GM19035 (cell line): Measurements from ENCODE around the gene CERS6.

Experiments
- ATAC-seq: cut with Tn5 transposase; IDR thresholded peaks from one replicate; pipeline ENCODE4 v1.9.1; 2021; ENCODE audit not compliant: unreplicated experiment

Gene CERS6

DNA sequence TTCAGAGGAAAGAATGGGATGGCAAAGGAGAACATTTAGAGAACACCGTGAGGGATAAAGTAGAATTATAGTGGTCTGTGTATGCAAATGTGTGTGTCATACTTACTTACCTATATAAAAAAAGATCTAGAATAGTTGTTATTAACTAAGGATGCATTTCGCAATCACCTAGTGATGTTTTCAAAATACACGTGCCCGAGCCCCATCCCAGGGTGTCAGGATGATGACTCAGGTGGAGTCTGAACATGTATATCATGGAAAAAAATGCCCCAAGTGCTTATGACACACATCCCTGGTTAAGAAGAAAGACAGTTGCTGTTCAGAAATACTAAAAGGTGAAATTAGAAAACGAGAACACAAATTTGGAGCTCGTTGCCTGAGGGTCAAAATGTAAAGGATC lies 109.0 kb downstream of the CERS6 start:
- no peak for ATAC-seq

DNA sequence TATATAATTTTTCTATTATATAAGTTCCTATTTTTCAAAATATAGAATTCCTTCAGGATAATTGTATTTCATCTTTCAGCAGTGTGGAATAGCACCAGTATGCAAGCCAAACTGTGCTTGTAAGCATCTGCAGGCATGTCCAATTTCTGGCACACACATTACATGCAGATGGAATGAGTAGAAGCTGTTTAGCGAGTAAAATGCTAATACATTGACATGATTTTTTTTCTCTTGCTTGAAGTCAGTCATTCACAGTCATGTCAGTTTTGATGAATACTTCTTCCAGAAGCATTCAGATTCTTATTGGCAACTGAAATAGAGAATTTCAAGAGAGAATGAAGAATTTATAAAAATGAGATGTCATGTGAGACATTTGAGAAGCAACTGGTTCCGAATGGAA lies 109.4 kb downstream of the CERS6 start:
- no peak for ATAC-seq

DNA sequence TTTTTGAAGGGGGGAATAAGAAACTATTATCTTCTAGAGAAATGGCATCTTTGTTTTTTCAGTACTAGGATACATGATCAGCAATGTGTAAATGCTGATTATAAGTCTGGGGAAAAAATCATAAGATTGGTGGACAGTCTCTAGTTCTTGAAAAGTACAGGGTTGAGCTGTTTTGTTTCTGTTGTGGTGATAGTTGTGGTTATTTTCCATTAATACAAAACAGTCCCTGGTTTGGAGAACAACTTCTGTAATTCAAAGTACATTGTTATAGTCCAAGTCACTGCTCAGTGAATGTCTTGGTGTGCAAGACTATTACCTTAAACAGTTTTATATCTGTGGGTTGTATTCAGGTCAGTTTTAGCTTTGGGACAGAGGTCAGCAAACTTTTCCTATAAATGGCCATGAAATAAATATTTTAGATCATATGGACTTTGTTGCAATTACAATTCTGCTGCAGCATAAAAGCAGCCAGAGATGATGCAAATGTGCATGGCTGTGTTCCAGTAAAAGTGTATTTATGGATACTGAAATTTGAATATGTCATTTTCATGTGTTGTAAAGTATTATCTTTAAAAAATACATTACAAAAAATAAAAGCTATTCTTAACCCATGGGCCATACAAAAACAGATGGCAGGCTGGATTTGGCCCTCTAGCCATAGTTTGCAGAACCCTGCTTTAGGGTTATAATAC lies 111.0 kb downstream of the CERS6 start:
- no peak for ATAC-seq

DNA sequence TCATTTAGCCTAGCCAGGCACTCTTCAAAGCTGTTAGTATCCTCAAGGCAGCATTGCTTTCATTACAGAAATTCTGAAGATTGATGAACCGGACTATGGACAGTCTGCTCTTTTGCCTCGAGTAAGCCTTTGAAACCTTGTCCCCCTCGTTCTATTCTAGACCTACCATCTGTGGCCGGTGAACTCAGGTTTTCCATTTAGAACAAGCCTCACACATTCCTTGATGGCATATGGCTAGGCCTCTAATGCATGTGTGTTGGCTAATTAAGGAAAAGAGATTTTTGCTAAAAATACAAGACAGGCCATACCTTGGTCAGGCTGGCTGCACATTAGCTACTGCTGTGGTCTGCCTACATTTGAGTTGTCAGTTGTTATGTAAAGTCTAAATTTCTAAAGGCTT lies 111.8 kb downstream of the CERS6 start:
- no peak for ATAC-seq

DNA sequence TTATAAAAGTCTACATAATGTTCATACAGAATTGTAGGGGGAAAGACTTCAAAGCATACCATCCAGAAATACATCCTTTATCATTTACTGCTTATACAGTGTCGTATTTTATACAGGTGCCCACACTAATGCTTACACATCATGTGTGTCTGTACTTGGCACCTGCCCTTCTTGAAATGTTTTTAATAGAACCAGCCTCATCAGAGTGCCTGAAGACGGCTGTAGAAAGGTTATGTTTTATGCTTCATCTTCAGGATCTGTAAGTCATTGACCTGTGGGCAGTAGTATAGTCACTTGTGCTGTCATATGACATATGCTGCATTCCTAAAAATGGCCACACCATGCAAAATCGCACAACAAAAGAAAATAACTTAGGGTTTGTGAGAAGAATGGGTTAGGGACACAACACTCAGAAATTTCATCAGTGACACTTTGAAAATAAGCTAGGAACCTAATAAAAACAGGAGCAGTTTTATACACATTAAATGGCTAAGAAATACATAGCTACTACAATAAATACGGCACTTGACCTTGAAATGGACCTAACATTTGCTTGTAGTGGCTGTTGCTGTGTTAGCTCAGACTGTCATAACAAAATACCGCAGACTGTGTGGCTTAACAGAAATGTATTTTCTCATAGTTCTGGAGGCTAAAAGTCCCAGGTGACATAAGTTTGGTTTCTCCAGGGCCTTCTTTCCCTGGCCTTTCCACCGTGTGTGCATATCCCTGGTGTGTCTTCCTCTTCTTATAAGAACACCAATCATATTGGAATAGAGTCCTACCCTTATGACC lies 112.6 kb downstream of the CERS6 start:
- no peak for ATAC-seq

DNA sequence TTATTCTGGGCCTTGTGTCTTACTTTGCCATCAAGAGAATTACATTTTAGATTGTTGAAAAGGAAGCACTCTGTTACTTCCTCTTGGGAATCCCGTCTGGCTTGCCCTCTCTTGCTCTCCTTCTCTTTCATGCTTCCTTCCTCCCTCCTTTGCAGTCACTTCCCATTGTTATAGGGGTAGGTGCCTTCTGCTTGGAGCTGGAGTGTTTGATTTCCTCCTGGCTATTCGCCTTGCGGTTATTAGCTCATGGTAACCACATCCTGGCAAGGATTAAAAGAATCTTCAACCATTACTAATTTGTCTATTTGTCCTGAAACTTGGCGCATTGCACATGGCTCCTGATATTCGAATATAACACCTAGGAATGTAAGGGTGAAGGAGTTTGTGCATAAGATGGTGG lies 115.0 kb downstream of the CERS6 start:
- no peak for ATAC-seq

DNA sequence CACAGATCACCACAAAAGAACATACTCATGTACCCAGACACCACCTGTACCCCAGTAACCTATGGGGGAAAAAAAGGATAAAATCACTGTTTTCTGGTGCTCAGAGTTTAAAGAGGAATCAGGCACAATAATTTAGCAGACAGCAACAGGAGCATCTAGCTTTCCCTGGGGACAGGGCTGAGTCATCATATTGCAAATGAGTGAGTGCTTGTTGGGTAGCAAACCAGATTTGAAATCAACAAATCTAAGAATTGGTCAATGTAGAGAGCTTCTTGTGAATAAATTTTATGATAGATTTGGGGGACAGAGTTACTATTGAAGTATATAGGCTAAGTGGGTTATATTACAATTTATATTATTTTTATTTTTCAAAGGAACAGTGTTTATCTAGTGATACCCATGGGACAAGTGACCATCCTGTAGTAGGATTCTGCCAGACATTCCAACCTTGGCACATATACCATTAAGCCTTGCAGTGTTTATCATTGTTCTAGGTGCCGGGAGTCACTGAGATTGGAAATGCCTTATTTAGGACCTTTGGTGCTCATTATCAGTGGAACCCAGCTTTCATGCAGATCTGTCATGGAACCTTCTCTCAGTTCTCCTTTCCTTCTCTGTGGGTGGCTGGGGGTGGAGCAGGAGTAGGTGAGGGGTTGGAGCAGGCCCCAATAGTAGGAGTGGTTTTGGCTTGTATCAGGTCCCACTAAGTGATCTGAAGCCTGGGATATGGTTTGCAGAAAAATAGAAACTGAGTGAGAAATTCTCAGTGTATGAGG lies 117.2 kb downstream of the CERS6 start:
- ATAC-seq: no peak

DNA sequence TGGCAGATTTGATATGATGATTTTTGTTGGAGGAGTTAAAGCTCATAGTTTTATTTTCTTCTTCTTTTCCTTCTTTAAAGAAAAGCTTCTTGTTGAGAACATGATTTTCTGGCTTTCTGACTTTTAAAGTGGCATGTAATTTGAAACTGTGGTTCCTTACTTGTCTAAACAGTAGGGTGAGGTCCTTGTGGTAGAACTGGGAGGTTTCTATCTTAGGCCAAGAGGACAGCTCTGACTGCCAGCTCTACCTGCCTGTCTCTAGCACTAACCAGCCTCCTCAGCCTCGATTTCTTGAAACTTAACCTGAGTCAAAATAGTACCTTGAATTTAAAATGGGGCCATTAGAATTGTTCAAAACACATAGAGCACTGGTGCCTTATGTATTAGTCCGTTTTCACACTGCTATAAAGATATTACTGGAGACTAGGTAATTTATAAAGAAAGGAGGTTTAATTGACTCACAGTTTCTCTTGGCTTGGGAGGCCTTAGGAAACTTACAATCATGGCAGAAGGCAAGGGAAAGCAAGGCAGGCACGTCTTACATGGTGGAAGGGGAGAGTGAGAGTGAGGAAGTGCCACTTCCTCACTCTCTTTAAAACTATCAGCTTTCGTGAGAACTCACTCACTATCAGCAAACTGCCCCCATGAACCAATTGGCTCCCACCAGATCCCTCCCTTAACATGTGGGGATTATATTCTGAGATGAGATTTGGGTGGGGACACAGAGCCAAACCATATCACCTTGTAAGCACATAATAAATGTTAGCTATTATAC lies 119.0 kb downstream of the CERS6 start:
- ATAC-seq: no peak

DNA sequence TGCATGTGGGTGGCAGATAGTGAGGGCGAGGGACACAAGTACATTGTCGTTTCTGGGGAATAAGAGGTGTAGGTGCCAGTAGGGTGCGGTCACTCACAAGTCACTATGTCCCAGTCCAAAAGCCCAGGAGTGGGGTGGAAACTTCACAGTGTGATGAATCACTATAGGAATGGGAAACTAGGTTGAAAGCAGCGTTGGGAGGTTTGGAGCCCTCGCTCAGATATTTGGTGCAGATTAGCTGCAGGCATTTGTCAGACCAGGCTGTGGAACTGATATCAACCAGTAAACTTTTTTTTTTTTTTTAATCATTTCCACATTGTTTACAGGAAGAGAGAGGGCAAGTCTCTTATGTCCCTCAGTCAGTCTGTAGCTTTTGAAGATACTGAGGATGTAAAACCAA lies 121.8 kb downstream of the CERS6 start:
- no peak for ATAC-seq

DNA sequence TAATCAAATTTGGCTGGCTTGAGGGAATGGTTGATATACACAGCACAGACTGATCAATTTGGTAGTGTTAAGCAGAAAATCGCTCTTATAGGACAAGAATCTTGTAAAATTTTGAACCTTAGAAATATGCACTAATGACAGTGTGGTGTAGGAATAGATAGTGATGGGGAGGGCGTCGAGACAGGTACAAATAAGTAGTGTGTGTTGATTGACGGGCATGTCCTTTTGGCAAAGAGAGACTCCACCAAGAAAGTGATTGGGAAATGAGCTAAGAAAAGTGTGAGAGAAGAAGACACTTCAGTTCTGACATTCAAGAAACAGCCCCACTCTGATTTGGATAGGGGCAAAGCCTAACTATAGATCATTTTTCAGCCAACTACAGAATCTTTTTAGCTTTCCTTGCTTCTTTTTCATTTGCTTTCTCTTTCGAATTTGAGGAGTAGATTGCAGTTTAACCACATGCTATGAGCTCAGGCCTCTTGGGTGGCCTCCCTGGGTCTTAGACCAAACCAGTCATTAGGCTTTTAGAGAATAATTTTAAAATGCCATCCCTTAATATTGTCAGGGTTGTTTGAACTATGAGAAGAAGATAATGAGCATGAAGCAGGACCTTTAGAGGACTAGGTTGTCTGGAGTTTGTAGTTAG lies 127.1 kb downstream of the CERS6 start:
- peak; percentile 70 for ATAC-seq

DNA sequence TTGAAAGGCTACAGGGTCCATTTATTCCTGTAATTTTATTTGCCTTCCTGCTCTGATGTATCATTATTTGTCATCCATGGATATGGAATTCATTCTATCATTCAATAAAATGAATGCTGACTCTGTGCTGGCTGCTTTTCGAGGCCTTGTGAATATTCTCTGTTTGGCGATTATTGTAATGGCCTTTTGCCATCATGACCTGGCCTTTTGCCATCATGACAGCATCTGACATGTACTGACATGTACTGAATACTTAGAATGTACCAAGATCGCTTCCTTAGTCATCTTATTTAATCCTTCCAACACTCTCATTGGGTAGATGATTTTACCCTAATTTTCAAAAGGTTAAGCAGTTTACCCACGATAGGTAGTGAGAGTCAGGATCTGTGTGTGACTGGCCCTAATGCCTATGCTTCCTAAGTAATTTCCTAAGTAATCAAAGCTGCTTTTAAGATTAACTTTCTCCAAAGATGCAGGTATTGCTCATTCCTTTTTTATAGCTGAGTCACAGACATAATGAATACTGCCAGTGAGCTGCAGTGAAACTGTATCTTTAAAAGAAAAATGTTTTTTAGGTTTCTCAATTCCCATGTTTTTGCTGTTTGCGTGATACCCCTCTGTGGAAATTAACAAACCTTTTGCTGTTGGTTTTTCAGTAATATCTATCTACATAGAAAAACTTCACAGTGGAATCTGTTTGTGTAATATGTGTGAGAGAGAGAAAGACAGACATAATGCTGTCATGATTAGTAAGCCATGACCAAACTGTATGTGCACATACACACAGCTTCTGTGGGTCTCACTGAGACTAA lies 127.8 kb downstream of the CERS6 start:
- ATAC-seq: no peak

DNA sequence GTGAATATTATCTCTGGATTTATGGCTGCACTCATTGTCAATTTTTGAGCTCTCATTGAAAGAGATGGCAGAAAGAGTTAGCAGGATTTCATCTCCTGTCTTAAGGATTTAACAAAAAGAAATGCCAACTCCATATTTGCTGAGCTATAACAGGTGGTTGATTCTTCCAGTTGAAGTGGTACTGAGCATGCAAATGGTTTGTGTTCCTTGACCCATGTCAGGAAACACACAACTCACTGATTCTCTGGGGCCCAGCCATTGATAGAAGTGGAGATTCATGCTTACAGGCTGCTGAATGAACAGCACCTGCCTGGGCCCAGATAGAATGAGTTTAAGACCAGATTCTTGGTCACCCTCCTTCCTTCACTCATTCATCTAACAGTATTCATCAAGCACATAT lies 128.8 kb downstream of the CERS6 start:
- ATAC-seq: no peak

DNA sequence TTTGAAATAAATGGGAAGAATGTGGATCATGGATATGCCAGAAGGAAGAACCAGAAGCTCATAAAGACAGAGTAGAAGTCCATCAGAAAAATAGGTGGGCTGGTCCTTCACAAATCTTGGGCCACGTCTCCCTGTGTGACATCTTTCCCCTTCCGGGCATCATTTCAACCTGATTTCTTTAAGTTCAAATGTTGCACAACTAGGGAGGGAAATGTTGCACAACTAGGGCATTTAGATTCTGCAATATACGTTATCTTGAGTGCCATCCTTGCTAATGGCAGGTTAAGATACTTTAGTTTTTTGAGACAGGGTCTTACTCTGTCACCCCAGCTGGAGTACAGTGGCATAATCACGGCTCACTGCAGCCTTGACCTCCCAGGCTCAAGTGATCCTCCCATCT lies 129.6 kb downstream of the CERS6 start:
- ATAC-seq: no peak

DNA sequence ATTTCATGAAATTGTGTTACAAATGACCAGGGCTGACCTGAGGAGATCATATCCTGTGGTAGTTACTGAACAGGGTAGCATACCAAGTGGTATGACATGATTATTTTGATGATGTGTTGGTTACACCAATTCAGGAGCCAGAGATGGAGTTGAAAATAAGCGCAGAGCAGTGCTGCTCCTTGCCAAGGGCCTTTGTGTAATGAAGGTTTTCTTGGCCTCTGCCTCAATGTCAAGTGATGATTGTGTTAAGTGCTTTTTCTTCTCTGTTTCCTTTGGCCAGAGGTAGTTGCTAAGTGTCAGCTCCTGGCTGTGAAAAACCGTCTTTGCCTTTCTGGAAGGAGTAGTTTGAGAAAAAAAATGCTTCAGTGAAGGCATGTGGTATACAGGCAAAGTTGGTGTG lies 131.2 kb downstream of the CERS6 start:
- no peak for ATAC-seq

DNA sequence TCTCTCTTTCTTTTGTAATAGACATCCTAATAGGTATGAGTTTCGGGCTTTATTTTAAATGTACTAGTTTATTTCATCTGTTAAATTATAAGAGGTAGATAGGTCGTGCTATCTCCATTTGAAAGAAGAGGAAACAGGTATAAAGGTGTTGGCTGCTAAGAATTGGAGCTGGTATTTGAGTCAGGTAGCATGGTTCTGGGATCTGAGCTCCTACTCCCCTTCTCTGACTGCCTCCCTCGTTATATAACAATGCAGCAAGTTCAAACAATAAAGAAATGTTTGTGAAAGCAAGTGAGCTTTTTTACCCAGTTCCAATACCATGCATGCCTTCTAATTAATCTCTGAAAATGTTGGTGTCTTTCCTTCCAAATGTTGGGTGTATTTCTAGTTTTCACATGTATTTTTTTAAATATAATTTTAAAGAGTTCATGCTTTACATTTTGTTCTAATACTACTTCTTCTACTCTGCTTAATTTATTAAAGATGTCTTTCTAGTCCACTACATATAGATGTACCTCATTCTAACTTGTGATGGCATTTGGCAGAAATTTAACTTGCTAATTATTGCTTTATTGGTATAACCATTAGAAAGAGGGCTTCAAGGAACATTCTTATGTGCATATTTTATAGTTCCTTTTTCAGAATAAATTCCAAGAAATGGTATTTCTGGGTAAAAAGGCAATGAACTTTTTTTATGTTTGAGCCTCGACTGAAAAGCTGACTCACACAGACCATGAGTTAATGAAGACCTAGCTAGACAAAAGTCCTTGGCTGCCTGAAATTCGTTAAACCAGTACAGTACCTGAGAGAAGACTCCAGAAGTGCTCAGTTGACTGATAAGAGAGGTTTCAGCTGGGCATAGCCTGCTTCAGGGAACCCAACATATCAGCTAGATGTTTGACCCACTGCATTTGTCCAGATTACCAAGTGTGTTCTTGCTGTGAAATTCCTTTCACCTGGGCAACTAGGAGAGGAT lies 133.5 kb downstream of the CERS6 start:
- ATAC-seq: no peak

DNA sequence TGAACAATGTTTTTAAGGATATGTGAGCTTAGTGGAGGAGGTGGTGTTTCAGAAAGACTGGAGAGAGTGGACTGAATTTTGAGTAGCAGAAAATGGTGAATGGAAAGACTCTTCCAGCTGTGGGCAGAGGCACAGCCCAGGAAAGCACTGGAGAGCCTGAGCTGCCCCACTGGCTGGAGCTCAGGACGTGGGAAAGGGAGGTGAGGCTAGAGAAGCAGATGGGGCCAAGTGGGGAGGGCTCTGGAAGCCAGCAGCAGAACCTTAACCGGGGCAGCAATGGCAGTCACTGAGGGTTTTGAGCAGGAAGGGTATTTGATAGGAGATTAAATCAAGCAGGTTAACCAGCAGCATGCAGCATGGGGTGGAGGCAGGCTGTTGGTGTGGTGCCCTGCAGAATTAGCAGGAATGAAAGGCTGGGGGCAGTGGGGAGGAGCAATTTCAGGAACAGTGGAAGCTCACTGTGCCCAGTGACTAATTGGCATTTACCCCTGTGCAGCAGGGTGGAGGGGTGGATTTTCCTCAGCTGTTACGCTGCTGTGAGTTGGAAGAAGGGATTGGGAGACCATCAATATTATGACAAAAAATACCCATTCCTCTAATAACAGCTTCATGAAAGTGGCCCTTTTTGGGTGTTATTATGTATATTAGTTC lies 136.2 kb downstream of the CERS6 start:
- no peak for ATAC-seq

DNA sequence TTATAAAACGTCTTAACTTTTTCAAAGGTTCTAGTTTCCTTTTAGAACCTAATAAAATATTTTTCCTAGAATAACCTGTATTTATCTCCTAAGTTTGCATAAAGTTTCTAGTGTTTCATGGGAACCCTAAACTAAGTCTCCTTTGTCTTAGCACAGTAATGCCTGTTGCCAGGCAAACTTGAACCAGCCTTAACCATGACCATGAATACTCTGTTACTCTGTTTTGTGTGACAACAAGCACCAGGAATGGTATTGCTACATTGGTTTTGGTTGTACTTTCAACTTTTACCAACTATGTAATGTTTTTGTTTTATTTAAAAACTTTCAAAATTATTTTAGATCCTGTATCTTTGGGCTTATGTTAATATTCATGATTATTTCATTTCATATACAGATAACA lies 137.6 kb downstream of the CERS6 start:
- peak; percentile 46 for ATAC-seq

DNA sequence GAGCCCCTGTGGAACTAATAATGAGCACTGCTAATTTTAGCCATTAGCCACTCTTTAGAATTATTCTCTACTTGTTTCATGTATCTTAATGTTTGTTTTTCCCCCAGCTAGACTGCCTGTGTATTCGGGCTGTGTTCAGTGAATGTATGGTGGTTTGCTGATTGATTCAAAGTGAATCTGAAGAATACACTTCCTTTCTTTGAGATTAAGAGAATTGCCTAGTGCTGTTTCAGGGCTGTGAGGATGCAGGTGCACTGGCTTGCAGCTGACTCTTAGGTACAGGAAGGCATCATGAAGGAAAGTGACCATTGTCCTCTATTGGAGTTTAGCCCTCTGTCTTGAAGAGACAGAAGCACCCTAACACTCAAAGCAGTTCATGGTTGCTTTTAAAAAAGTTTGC lies 138.7 kb downstream of the CERS6 start:
- peak; percentile 75 for ATAC-seq
